Epithelial cell of esophagus (primary cell): ENCODE measurements around the gene SSC5D.
A peak's percentile ranks its signal among the peaks of the same experiment; 100 is the strongest.

ENCODE experiments used
- DNase-seq: peaks from one replicate; pipeline ENCODE4 v3.0.0; 2010; ENCODE audit warnings: low read depth
- H3K4me3 ChIP-seq: 2 replicates; pipeline ENCODE4 v1.5.1; 2011; ENCODE audit warnings: mild to moderate bottlenecking, low read length, control low read depth
- CTCF ChIP-seq: IDR thresholded peaks from 2 replicates; pipeline ENCODE4 v1.5.1; 2011; ENCODE audit warnings: low read depth, mild to moderate bottlenecking, low read length, control low read depth, inconsistent platforms; ENCODE audit not compliant: insufficient read depth; ENCODE audit errors: missing control alignments

SSC5D gene

GRCh38 chr19:55542292-55542855, 54.1 kb downstream of the SSC5D start:
- TF ChIP-seq CTCF = no peak
- no peak overlapping the region for H3K4me3 ChIP-seq
- no peak for DNase-seq

GRCh38 chr19:55543567-55543966, 55.3 kb downstream of the SSC5D start:
- H3K4me3 ChIP-seq = no peak overlapping the region
- no peak for DNase-seq
- TF ChIP-seq CTCF = no peak

GRCh38 chr19:55544014-55544413, 55.8 kb downstream of the SSC5D start:
- DNase-seq = no peak
- TF ChIP-seq CTCF = no peak
- H3K4me3 ChIP-seq = no peak overlapping the region

GRCh38 chr19:55544776-55545439, 56.7 kb downstream of the SSC5D start:
- no peak for DNase-seq
- H3K4me3 ChIP-seq = no peak overlapping the region
- no peak for TF ChIP-seq CTCF

GRCh38 chr19:55545443-55545842, 57.2 kb downstream of the SSC5D start, which contains the start of gene SBK3:
Gene SBK3 (minus strand): TSS chr19:55545543. CDS start chr19:55545543, 0 bp downstream.
- no peak for TF ChIP-seq CTCF
- DNase-seq = no peak
- no peak within 1 kb of the TSS for H3K4me3 ChIP-seq

- no peak overlapping the region for H3K4me3 ChIP-seq
- no peak for DNase-seq
- TF ChIP-seq CTCF = no peak
Observed at GRCh38 chr19:55546011-55546410, 57.8 kb downstream of the SSC5D start.

- TF ChIP-seq CTCF = no peak
- DNase-seq = peak; percentile 31
- no peak overlapping the region for H3K4me3 ChIP-seq
Observed at GRCh38 chr19:55546822-55547614, 58.8 kb downstream of the SSC5D start.
